ENCODE data around the gene AK3. TPM values are rescaled to one million over a fixed set of nuclear protein-coding genes. Genes with fewer than 3 reads are reported as not detected.

The AK3 gene
- 190 TPM for total RNA-seq

GRCh38 chr9:4740638-4741364, at the start of gene AK3:
Gene AK3, minus strand, starts transcription at chr9:4741202. Its CDS starts 115 bp downstream, at chr9:4741087.

GRCh38 chr9:4679268-4680172, 61.5 kb downstream of the AK3 start, which contains the start of gene CDC37L1:
Gene CDC37L1, plus strand, starts transcription at chr9:4679569. Its CDS starts 199 bp downstream, at chr9:4679768.

GRCh38 chr9:4666042-4666699, 74.8 kb downstream of the AK3 start, which contains the start of gene SPATA6L:
Gene SPATA6L, minus strand, starts transcription at chr9:4666480. Its CDS starts 230 bp downstream, at chr9:4666250.

GRCh38 chr9:4662108-4662988, 78.7 kb downstream of the AK3 start, which contains the start of gene PLPP6:
Gene PLPP6, plus strand, starts transcription at chr9:4662294. Its CDS starts 82 bp downstream, at chr9:4662376.

Other genes with a start within 250 kb of the AK3 start
- 10.3 TPM for gene PLPP6, start 78.9 kb downstream of the AK3 start, total RNA-seq
- 6.5 TPM for gene SPATA6L, start 74.7 kb downstream of the AK3 start, total RNA-seq
- 20.3 TPM for gene CDC37L1, start 61.6 kb downstream of the AK3 start, total RNA-seq
- gene RCL1, start 51.7 kb upstream of the AK3 start, total RNA-seq, result 36.1 TPM
- gene JAK2, start 244.1 kb upstream of the AK3 start, total RNA-seq, result 17.3 TPM

All from metanephros (tissue), 1 donor.